GM23248 (cell line): ENCODE results near the gene VSX2.

Experiments
- EZH2 ChIP-seq: fragments of 200-600 bp; sonication (generic); IDR thresholded peaks from 2 replicates; pipeline ENCODE4 v1.6.1; 2018; ENCODE audit warnings: antibody characterized with exemption, mild to moderate bottlenecking; ENCODE audit not compliant: insufficient read depth, poor library complexity, severe bottlenecking
- EZH2phosphoT487 ChIP-seq: fragments of 200-600 bp; sonication (generic); IDR thresholded peaks from 2 replicates; pipeline ENCODE4 v1.6.1; 2018; ENCODE audit warnings: antibody characterized with exemption, moderate library complexity, mild to moderate bottlenecking, low read depth; ENCODE audit not compliant: insufficient read depth

- TF ChIP-seq EZH2 (no peak), EZH2phosphoT487 (no peak)
These were observed 33.4 kb upstream of the VSX2 start for GRCh38 chr14:74205882-74206281.
